Raji (cell line): ENCODE results near the gene RAB12.

ENCODE experiments used
- POLR2A ChIP-seq: IDR thresholded peaks from 2 replicates; pipeline ENCODE4 v1.6.1; 2011; ENCODE audit warnings: low read depth, low read length, control low read depth; ENCODE audit not compliant: insufficient read depth

The RAB12 gene

GRCh38 chr18:8626414-8627106, 17.3 kb downstream of the RAB12 start:
- TF ChIP-seq POLR2A: no peak

GRCh38 chr18:8627107-8627472, 17.9 kb downstream of the RAB12 start:
- no peak for TF ChIP-seq POLR2A

GRCh38 chr18:8627540-8627939, 18.3 kb downstream of the RAB12 start:
- TF ChIP-seq POLR2A: no peak

- TF ChIP-seq POLR2A: no peak
These were observed 20.4 kb downstream of the RAB12 start for GRCh38 chr18:8629602-8630001.

- TF ChIP-seq POLR2A: no peak
These were observed 21.3 kb downstream of the RAB12 start for GRCh38 chr18:8630546-8630945.

GRCh38 chr18:8631265-8631664, 22.0 kb downstream of the RAB12 start:
- no peak for TF ChIP-seq POLR2A

- no peak for TF ChIP-seq POLR2A
These were observed 23.1 kb downstream of the RAB12 start for GRCh38 chr18:8632386-8632785.

GRCh38 chr18:8634508-8634907, 25.3 kb downstream of the RAB12 start:
- TF ChIP-seq POLR2A: no peak

GRCh38 chr18:8635087-8635486, 25.9 kb downstream of the RAB12 start:
- TF ChIP-seq POLR2A: no peak

GRCh38 chr18:8639762-8640161, 30.5 kb downstream of the RAB12 start:
- no peak for TF ChIP-seq POLR2A

- no peak for TF ChIP-seq POLR2A
These were observed 34.2 kb downstream of the RAB12 start for GRCh38 chr18:8643326-8643878.

GRCh38 chr18:8654503-8655451, 45.5 kb downstream of the RAB12 start:
- no peak for TF ChIP-seq POLR2A

GRCh38 chr18:8656232-8656631, 47.0 kb downstream of the RAB12 start:
- no peak for TF ChIP-seq POLR2A

- no peak for TF ChIP-seq POLR2A
These were observed 48.0 kb downstream of the RAB12 start for GRCh38 chr18:8657050-8657820.

GRCh38 chr18:8657873-8658470, 48.7 kb downstream of the RAB12 start:
- no peak for TF ChIP-seq POLR2A
